PC-3 (cell line): ENCODE data around the gene JSRP1. TPM values are rescaled to one million over a fixed set of nuclear protein-coding genes. Genes with fewer than 3 reads are reported as not detected.

Experiments
- ATAC-seq: fragments of 200-7000 bp; cut with Tn5 transposase; 2 replicates; pipeline ENCODE4 v1.9.1; 2020; ENCODE audit warnings: mild to moderate bottlenecking, moderate library complexity
- BruUV-seq: library from RNA; stranded (reverse); fragments of 400-500 nt; replicated peaks from 2 replicates; lab custom pipeline; 2021; lab: Mats Ljungman, UMichigan
- CTCF ChIA-PET: fragments of 300-600 bp; sonication (Branson Sonifier 250); formaldehyde crosslinking; loops from one replicate; lab custom pipeline; 2022; ENCODE audit warnings: antibody characterized with exemption; lab: Charles Lee
- POLR2A ChIA-PET: fragments of 300-600 bp; sonication (Branson Sonifier 250); formaldehyde crosslinking; loops from one replicate; lab custom pipeline; 2022; ENCODE audit warnings: antibody characterized with exemption; ENCODE audit not compliant: unreplicated experiment; lab: Charles Lee
- DNase-seq: peaks from one replicate; pipeline ENCODE4 v3.0.0-alpha.2; 2015
- H2AFZ ChIP-seq: fragments of 300-600 bp; sonication (generic); 2 replicates; pipeline ENCODE4 v1.6.0; 2016; ENCODE audit warnings: antibody characterized with exemption, low read length
- H3F3A ChIP-seq: fragments of 300-600 bp; sonication (generic); one replicate; pipeline ENCODE4 v1.6.0; 2017; ENCODE audit warnings: antibody characterized with exemption, low read length, control low read depth, mild to moderate bottlenecking; ENCODE audit not compliant: unreplicated experiment
- H3K27ac ChIP-seq: fragments of 300-600 bp; sonication (generic); 2 replicates; pipeline ENCODE4 v1.5.1; 2016; ENCODE audit warnings: mild to moderate bottlenecking, low read length
- H3K27me3 ChIP-seq: fragments of 300-600 bp; sonication (generic); 2 replicates; pipeline ENCODE4 v1.6.1; 2016; ENCODE audit warnings: low read length, mixed read lengths
- H3K36me3 ChIP-seq: fragments of 300-600 bp; sonication (generic); 2 replicates; pipeline ENCODE4 v1.6.1; 2016; ENCODE audit warnings: low read depth, mixed run types, low read length, mixed read lengths
- H3K4me1 ChIP-seq: fragments of 300-600 bp; sonication (generic); 2 replicates; pipeline ENCODE4 v1.5.1; 2016; ENCODE audit warnings: low read length; ENCODE audit not compliant: insufficient read depth
- H3K4me2 ChIP-seq: fragments of 300-600 bp; sonication (generic); 2 replicates; pipeline ENCODE4 v1.6.0; 2016; ENCODE audit warnings: low read length
- H3K4me3 ChIP-seq: fragments of 300-600 bp; sonication (generic); 2 replicates; pipeline ENCODE4 v1.5.1; 2016; ENCODE audit warnings: mild to moderate bottlenecking, low read length, mixed read lengths
- H3K79me2 ChIP-seq: fragments of 300-600 bp; sonication (generic); 2 replicates; pipeline ENCODE4 v1.6.1; 2017; ENCODE audit warnings: low read length, mixed read lengths
- H3K9ac ChIP-seq: fragments of 300-600 bp; sonication (generic); 2 replicates; pipeline ENCODE4 v1.6.0; 2016; ENCODE audit warnings: mild to moderate bottlenecking, low read length
- H3K9me2 ChIP-seq: fragments of 300-600 bp; sonication (generic); replicated peaks from 2 replicates; pipeline ENCODE4 v1.6.1; 2016; ENCODE audit warnings: mixed run types, low read length, mixed read lengths
- H3K9me3 ChIP-seq: fragments of 300-600 bp; sonication (generic); 2 replicates; pipeline ENCODE4 v1.6.1; 2016; ENCODE audit warnings: low read length, mixed read lengths
- H4K20me1 ChIP-seq: fragments of 300-600 bp; sonication (generic); 2 replicates; pipeline ENCODE4 v1.6.1; 2016; ENCODE audit warnings: low read length, mixed read lengths
- EZH2 ChIP-seq: fragments of 300-600 bp; sonication (generic); IDR thresholded peaks from one replicate; pipeline ENCODE4 v1.6.1; 2017; ENCODE audit warnings: antibody characterized with exemption, mild to moderate bottlenecking, low read length; ENCODE audit not compliant: unreplicated experiment
- EZH2phosphoT487 ChIP-seq: fragments of 300-600 bp; sonication (generic); IDR thresholded peaks from 2 replicates; pipeline ENCODE4 v1.6.1; 2018; ENCODE audit warnings: mild to moderate bottlenecking, antibody characterized with exemption, low read length, borderline replicate concordance
- intact Hi-C: fragments of 100-400 bp; cut with micrococcal nuclease; formaldehyde crosslinking; loops from 2 replicates; pipeline ENCODE4 v1.9.0; 2023
- total RNA-seq: library from RNA; depleted of rRNA; stranded (reverse); fragments of >200 nt; gene quantifications from 2 replicates; pipeline ENCODE4 v1.2.3, GENCODE V29; 2014
- TF ChIP-seq, protein P1 (sequence below): fragments of 300-600 bp; sonication (generic); conservative IDR thresholded peaks from 2 replicates; pipeline ENCODE4 v1.5.1; 2017; ENCODE audit warnings: antibody characterized with exemption, low read depth, mild to moderate bottlenecking, low read length

Gene JSRP1
- total RNA-seq, 1 experiment from 2014 or later: not detected

DNA sequence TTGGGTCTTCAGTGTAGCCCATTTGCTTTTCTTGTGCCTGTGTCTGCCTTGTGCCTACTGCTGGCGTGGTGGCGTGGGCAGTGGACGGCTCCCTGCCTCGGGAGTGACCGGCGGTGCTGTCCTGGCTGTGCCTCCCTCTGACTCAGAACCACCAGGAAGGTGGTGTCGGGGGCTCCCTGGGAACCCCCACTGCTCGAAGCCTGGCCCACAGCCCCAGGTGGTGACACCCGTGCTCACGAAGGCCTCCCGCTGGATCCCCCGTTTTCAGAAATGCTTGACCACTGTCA is 12.1 kb downstream of the JSRP1 start:
- H2AFZ ChIP-seq: no peak overlapping the region
- H3K79me2 ChIP-seq: peaks cover 50% of the 10 kb centered on the region
- peaks cover 14% of the 10 kb centered on the region for H3K4me1 ChIP-seq
- ChIA-PET CTCF (no interaction called here), POLR2A (no interaction called here)
- no peaks in the 10 kb centered on the region for H3K27me3 ChIP-seq
- H3K27ac ChIP-seq: no peak overlapping the region
- no peaks in the 10 kb centered on the region for H3K9me2 ChIP-seq
- no peaks in the 10 kb centered on the region for H3F3A ChIP-seq
- H3K4me2 ChIP-seq: no peak overlapping the region
- TF ChIP-seq, protein P1, sequence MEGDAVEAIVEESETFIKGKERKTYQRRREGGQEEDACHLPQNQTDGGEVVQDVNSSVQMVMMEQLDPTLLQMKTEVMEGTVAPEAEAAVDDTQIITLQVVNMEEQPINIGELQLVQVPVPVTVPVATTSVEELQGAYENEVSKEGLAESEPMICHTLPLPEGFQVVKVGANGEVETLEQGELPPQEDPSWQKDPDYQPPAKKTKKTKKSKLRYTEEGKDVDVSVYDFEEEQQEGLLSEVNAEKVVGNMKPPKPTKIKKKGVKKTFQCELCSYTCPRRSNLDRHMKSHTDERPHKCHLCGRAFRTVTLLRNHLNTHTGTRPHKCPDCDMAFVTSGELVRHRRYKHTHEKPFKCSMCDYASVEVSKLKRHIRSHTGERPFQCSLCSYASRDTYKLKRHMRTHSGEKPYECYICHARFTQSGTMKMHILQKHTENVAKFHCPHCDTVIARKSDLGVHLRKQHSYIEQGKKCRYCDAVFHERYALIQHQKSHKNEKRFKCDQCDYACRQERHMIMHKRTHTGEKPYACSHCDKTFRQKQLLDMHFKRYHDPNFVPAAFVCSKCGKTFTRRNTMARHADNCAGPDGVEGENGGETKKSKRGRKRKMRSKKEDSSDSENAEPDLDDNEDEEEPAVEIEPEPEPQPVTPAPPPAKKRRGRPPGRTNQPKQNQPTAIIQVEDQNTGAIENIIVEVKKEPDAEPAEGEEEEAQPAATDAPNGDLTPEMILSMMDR: no peak
- no peak for TF ChIP-seq EZH2
- no peak for TF ChIP-seq EZH2phosphoT487
- ATAC-seq (no peak), DNase-seq (no peak)
- H3K9ac ChIP-seq: no peak overlapping the region
- no TSS peak for BruUV-seq
- no peaks in the 10 kb centered on the region for H3K9me3 ChIP-seq
- intact Hi-C loops: no loop called here
- no peak overlapping the region for H3K4me3 ChIP-seq
- H3K36me3 ChIP-seq: peaks cover 10% of the 10 kb centered on the region
- peaks cover 45% of the 10 kb centered on the region for H4K20me1 ChIP-seq

DNA sequence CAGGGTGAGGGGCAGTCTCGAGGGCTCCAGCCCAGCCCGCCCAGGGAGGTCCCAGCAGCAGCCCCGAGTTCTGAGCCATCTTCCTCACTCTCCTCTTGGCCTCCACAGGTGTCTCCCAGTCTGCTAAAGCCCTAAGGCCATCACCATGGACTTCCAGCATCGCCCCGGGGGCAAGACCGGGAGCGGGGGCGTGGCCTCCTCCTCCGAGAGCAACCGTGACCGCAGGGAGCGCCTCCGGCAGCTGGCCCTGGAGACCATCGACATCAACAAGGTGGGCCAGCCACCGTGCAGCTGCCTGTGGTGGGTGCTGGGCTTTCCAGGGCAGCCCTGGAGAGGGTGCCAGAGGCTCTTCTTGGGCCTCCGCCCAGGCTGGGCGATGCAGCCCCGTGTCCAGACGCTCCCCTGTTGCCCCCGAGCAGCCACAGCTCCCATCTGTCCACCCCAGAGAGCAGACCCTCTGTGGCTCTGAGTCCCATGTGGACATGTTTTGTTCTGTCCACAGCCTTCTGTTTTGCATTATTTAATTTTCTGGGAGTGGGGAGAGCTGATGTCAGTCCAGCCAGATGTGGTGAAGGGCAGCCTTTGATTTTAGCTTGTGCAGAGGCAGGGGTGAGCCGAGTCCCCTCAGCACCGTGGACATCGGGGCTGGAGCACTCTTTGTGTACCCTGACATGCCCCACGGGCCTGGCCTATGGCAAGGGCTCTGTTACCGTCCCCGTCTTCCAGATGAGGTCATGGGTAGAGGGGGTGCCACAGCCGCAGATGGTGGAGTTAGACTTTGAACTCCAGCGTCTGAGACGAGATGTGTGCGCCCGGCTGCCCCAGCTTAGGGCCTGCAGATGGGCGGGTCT is 12.7 kb downstream of the JSRP1 start:
- peaks cover 56% of the 10 kb centered on the region for H3K79me2 ChIP-seq
- peaks cover 10% of the 10 kb centered on the region for H3K36me3 ChIP-seq
- H3K4me2 ChIP-seq: no peak overlapping the region
- H3K27me3 ChIP-seq: no peaks in the 10 kb centered on the region
- intact Hi-C loops: no loop called here
- no peaks in the 10 kb centered on the region for H3F3A ChIP-seq
- H3K4me3 ChIP-seq: no peak overlapping the region
- ChIA-PET CTCF (no interaction called here), POLR2A (no interaction called here)
- TF ChIP-seq, protein P1: no peak
- TF ChIP-seq EZH2 (no peak), EZH2phosphoT487 (no peak)
- ATAC-seq: no peak
- peaks cover 50% of the 10 kb centered on the region for H4K20me1 ChIP-seq
- H2AFZ ChIP-seq: no peak overlapping the region
- H3K9me3 ChIP-seq: no peaks in the 10 kb centered on the region
- no peak for DNase-seq
- no TSS peak for BruUV-seq
- no peak overlapping the region for H3K27ac ChIP-seq
- H3K9me2 ChIP-seq: no peaks in the 10 kb centered on the region
- H3K4me1 ChIP-seq: peaks cover 19% of the 10 kb centered on the region
- no peak overlapping the region for H3K9ac ChIP-seq

DNA sequence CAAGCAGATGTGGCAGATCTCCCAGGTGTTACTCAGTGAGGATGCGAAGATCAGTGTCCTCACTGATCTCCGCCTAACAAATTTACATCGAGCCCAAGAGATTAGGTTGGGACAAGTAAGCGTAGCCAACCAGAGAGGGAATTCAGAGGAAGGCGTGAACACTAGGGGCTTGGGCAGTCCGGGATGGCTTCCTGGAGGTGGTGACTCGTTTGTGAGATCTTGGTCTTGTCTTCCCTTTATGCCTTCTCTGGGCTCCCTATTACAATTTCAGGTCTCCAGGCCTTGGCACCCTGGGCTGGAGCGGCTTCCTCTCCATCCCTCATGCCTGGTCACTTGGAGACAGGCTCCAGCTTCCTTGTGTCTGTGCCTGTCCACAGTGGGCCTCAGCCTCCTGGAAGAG is 13.4 kb downstream of the JSRP1 start:
- ATAC-seq (no peak), DNase-seq (no peak)
- Histone ChIP-seq H3K36me3 (peaks cover 10% of the 10 kb centered on the region), H3K4me3 (no peak overlapping the region), H3K27ac (no peak overlapping the region), H3K4me1 (peaks cover 26% of the 10 kb centered on the region), H3K4me2 (no peak overlapping the region), H2AFZ (no peak overlapping the region), H3F3A (no peaks in the 10 kb centered on the region), H3K9me2 (no peaks in the 10 kb centered on the region), H3K27me3 (no peaks in the 10 kb centered on the region), H3K9me3 (no peaks in the 10 kb centered on the region), H3K9ac (no peak overlapping the region), H4K20me1 (peaks cover 57% of the 10 kb centered on the region), H3K79me2 (peaks cover 62% of the 10 kb centered on the region)
- TF ChIP-seq EZH2phosphoT487 (no peak), EZH2 (no peak)
- TF ChIP-seq, protein P1: no peak
- intact Hi-C loops: no loop called here
- POLR2A ChIA-PET: no interaction called here
- CTCF ChIA-PET: no interaction called here
- no TSS peak for BruUV-seq
